Measurements from ENCODE around the gene SPOCD1. TPM values are rescaled to one million over a fixed set of nuclear protein-coding genes. Genes with fewer than 3 reads are reported as not detected.

The SPOCD1 gene
- total and polyA plus RNA-seq, 2 experiments from 2014 or later = 1.4 to 7.3 TPM

DNA sequence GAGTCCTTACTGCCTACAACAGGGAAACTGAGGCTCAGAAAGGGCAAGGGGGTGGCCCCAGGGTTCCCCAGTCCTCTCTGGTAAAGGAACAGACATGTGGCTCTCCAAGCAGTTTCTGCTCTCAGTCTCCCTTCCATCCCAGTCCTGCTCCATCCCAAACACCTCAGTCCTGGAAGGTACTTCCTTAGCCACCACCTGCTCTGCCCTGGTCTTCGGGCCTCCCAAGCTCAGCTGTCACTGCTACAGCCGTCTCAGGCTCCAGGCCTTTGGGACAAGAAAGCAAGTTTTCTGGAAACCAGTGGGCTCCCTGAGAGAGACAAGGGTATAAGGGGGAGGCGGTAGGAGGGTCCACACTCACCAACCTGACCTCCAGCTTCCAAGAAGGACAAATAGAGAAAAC, 28.6 kb downstream of the SPOCD1 start:
- Histone ChIP-seq H3K9me3 (ENCODE audit: low read depth) (no peaks in the 10 kb centered on the region), H3K27ac (no peak overlapping the region), H3K4me3 (no peak overlapping the region), H3K36me3 (no peaks in the 10 kb centered on the region), H3K4me1 (ENCODE audit: low read depth) (peaks cover 10% of the 10 kb centered on the region), H3K27me3 (no peaks in the 10 kb centered on the region)
- no peak for DNase-seq (ENCODE audit: low read depth in 1 of 2, low spot score in 1 of 2)
- TF ChIP-seq, protein P1, sequence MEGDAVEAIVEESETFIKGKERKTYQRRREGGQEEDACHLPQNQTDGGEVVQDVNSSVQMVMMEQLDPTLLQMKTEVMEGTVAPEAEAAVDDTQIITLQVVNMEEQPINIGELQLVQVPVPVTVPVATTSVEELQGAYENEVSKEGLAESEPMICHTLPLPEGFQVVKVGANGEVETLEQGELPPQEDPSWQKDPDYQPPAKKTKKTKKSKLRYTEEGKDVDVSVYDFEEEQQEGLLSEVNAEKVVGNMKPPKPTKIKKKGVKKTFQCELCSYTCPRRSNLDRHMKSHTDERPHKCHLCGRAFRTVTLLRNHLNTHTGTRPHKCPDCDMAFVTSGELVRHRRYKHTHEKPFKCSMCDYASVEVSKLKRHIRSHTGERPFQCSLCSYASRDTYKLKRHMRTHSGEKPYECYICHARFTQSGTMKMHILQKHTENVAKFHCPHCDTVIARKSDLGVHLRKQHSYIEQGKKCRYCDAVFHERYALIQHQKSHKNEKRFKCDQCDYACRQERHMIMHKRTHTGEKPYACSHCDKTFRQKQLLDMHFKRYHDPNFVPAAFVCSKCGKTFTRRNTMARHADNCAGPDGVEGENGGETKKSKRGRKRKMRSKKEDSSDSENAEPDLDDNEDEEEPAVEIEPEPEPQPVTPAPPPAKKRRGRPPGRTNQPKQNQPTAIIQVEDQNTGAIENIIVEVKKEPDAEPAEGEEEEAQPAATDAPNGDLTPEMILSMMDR (IDR thresholded peaks at IDR 0.05; ENCODE audit: low read depth, low read length) = no peak

DNA sequence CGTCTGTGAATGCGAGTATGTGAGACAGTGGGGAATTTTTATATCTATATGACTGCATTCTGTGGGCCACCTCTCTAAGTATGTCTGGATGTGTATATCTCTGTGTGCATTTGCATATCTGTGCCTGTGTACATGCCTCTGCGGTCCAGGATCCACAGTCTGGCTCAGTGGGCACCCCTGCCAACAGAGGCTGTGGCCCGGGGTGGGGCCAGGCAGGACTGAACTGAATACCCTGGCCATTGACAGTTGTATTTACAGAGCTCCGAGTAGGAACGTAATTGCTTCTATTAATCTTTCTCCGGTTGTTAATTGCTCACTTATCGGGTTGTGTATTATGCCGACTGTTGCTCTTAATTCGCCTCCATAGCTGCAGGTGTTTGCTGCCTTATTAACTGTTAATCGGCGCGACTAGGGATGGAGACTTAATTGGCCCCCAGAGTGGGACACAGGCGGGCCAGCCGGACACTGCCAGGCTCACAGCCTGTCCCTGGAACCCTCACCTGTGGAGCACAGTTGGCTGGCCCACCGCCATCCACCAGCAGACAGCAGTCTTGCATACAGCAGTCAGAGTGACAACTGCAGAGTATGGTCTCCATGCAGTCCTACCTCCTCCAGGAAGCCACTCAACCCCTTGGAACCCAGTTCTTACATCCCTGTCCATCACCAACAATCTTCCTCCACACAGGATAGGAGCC, 29.3 kb downstream of the SPOCD1 start:
- TF ChIP-seq, protein P1 (IDR thresholded peaks at IDR 0.05; ENCODE audit: low read depth, low read length) = no peak
- H3K4me1 ChIP-seq (ENCODE audit: low read depth) = peaks cover 17% of the 10 kb centered on the region
- no peak overlapping the region for H3K27ac ChIP-seq
- no peak overlapping the region for H3K4me3 ChIP-seq
- H3K36me3 ChIP-seq = no peaks in the 10 kb centered on the region
- H3K27me3 ChIP-seq = no peaks in the 10 kb centered on the region
- no peak for DNase-seq (ENCODE audit: low read depth in 1 of 2, low spot score in 1 of 2)
- no peaks in the 10 kb centered on the region for H3K9me3 ChIP-seq (ENCODE audit: low read depth)

DNA sequence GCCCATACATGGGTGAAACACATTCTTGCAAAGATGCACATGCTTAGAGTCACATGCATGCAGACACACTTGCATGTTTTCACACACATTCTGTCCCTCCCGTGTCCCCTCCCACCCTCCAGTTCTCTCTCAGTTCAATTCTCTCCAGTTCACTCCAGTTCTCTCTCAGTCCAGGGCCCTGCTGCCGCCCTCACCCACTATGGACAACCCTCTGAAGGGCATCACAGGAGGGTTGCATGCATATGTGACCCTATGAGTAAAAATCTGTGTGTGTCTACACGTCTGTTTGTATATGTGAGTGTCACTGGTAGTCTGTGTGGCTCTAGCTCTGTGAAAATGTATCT, 29.9 kb downstream of the SPOCD1 start:
- TF ChIP-seq, protein P1 (IDR thresholded peaks at IDR 0.05; ENCODE audit: low read depth, low read length) = no peak
- no peak overlapping the region for H3K27ac ChIP-seq
- no peak for DNase-seq (ENCODE audit: low read depth in 1 of 2, low spot score in 1 of 2)

DNA sequence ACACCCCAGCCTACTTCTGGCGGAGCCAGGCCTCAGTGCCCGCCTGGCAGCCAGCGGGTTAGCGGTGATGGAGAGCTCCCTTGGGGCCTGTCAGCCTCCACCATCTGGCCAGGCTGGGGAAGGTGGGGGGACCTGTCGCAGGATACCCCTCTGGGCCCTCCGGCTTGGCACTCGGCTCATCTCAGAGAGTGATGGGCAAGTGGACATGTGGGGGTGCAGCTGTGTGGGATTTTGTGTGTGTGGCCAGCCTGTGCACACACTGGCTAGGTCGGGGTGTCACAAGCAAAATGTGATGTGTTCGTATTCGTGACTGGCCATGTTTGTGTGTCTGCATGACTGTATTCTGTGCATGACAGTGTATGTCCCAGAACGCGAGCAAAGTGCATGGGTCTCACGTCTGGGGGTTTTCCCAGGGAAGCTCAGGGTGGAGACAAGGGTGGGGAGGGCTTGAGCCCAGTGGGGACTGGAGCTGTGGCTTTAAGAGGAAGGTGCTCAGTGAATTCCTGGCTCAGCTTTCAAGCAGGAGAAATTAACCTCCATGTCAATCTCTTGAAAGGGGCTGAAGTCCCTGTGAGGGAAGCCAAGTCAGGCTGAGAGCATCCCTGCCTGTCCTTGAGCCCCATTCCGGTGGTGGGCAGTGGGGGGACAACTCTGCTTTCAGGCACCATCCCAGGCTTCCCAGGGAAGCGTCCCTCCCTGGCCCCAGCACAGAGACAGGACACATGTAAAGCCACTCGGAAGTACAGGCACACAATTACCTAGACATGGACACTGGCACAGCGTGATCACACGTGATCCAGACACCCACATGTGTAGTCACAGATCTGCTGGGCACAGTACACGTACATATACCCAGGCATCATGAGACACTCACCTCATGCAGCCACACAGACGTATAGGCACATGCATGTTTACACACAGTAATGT, 30.5 kb downstream of the SPOCD1 start:
- Histone ChIP-seq H3K27ac (no peak overlapping the region), H3K36me3 (no peaks in the 10 kb centered on the region), H3K4me1 (ENCODE audit: low read depth) (peaks cover 25% of the 10 kb centered on the region), H3K27me3 (no peaks in the 10 kb centered on the region), H3K4me3 (no peak overlapping the region), H3K9me3 (ENCODE audit: low read depth) (no peaks in the 10 kb centered on the region)
- TF ChIP-seq, protein P1 (IDR thresholded peaks at IDR 0.05; ENCODE audit: low read depth, low read length) = no peak
- DNase-seq (ENCODE audit: low read depth in 1 of 2, low spot score in 1 of 2) = no peak

More for the DNA sequence above, 29.9 kb downstream of the SPOCD1 start:
- Histone ChIP-seq H3K27me3 (no peaks in the 10 kb centered on the region), H3K36me3 (no peaks in the 10 kb centered on the region), H3K4me3 (no peak overlapping the region), H3K4me1 (ENCODE audit: low read depth) (peaks cover 23% of the 10 kb centered on the region), H3K9me3 (ENCODE audit: low read depth) (no peaks in the 10 kb centered on the region)

DNA sequence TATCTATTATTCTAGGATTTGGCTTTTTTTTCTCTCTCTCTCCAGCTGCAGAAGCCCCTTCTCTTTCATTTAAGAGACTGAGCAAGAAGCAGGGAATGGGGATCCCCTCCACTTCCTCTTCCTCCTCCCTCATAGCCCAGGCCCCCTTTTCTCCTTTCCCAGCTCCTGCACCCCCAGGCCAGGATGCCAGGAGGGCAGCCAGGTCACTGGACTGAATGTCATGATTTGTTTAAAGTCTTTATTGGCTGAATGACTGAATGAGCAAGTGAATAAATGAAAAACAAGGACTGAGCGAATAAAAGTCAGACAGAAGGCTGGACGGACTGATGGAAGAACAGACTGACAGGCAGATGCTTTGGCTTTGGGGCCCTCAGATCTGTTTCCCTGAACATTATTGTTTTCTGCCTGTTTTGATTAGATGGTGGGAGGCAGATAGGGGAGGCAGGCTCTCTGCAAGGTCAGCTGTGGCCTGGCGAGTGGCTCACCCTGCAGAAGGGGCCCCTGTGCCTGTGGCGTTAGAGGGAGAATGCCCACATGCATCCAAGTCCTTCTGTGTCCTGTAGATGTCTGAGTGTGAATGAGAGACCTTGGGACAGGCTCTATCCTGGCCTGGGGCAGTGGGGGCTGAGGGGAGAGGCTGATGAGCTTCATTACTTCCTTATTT, 31.3 kb downstream of the SPOCD1 start:
- Histone ChIP-seq H3K27ac (no peak overlapping the region), H3K9me3 (ENCODE audit: low read depth) (no peaks in the 10 kb centered on the region), H3K27me3 (no peaks in the 10 kb centered on the region), H3K36me3 (no peaks in the 10 kb centered on the region), H3K4me1 (ENCODE audit: low read depth) (peaks cover 30% of the 10 kb centered on the region), H3K4me3 (no peak overlapping the region)
- no peak for DNase-seq (ENCODE audit: low read depth in 1 of 2, low spot score in 1 of 2)
- TF ChIP-seq, protein P1 (IDR thresholded peaks at IDR 0.05; ENCODE audit: low read depth, low read length) = no peak
